IMR-90 (cell line): ENCODE measurements around the gene LGALS9. TPM values are rescaled to one million over a fixed set of nuclear protein-coding genes. Genes with fewer than 3 reads are reported as not detected.

ENCODE experiments used
- ATAC-seq: fragments of 200-7000 bp; cut with Tn5 transposase; 2 replicates; pipeline ENCODE4 v1.9.1; 2020; ENCODE audit warnings: low read depth, mild to moderate bottlenecking, moderate library complexity
- BruUV-seq: library from RNA; stranded (reverse); fragments of 400-500 nt; replicated peaks from 2 replicates; lab custom pipeline; 2021; lab: Mats Ljungman, UMichigan
- CTCF ChIA-PET: fragments of 300-600 bp; formaldehyde crosslinking; extraction: SDS; loops from one replicate; lab custom pipeline; 2021; ENCODE audit warnings: antibody characterized with exemption; lab: Yijun Ruan, JAX
- POLR2A ChIA-PET: fragments of 300-600 bp; sonication (Branson Sonifier 250); formaldehyde crosslinking; loops from one replicate; lab custom pipeline; 2022; ENCODE audit warnings: antibody characterized with exemption; ENCODE audit not compliant: unreplicated experiment; lab: Charles Lee
- DNase-seq: peaks from one replicate; pipeline ENCODE4 v3.0.0; 2013
- H2AFZ ChIP-seq: replicated peaks from 2 replicates; pipeline ENCODE3; 2013; ENCODE audit warnings: low read length, mild to moderate bottlenecking; ENCODE audit not compliant: poor library complexity
- H2AK5ac ChIP-seq: 2 replicates; pipeline ENCODE4 v1.6.1; 2013; ENCODE audit warnings: low read depth, low read length, inconsistent platforms
- H2AK9ac ChIP-seq: replicated peaks from 2 replicates; pipeline ENCODE3; 2013; ENCODE audit warnings: mild to moderate bottlenecking, low read depth, low read length, moderate library complexity; ENCODE audit not compliant: poor library complexity
- H2BK120ac ChIP-seq: 2 replicates; pipeline ENCODE4 v1.6.1; 2013; ENCODE audit warnings: low read depth, low read length, inconsistent platforms
- H2BK15ac ChIP-seq: 3 replicates; pipeline ENCODE4 v1.6.1; 2013; ENCODE audit warnings: low read depth, low read length, inconsistent platforms
- H2BK20ac ChIP-seq: 2 replicates; pipeline ENCODE4 v1.6.1; 2013; ENCODE audit warnings: low read depth, mild to moderate bottlenecking, inconsistent platforms, low read length, moderate library complexity
- H2BK5ac ChIP-seq: 2 replicates; pipeline ENCODE4 v1.6.1; 2013; ENCODE audit warnings: mild to moderate bottlenecking, low read depth, low read length, inconsistent platforms; ENCODE audit not compliant: poor library complexity, severe bottlenecking
- H3K14ac ChIP-seq: replicated peaks from 2 replicates; pipeline ENCODE4 v1.6.1; 2013; ENCODE audit warnings: low read depth, low read length, inconsistent platforms
- H3K18ac ChIP-seq: 2 replicates; pipeline ENCODE4 v1.6.1; 2013; ENCODE audit warnings: low read depth, low read length, control low read depth
- H3K23ac ChIP-seq: 2 replicates; pipeline ENCODE4 v1.6.1; 2013; ENCODE audit warnings: low read depth, low read length, inconsistent platforms
- H3K27ac ChIP-seq: 2 replicates; pipeline ENCODE4 v1.5.1; 2013; ENCODE audit warnings: mild to moderate bottlenecking, control low read depth, low read length; ENCODE audit not compliant: insufficient read depth
- H3K27me3 ChIP-seq: 2 replicates; pipeline ENCODE4 v1.6.1; 2013; ENCODE audit warnings: low read length; ENCODE audit not compliant: control insufficient read depth, insufficient read depth
- H3K36me3 ChIP-seq: 2 replicates; pipeline ENCODE4 v1.6.1; 2013; ENCODE audit warnings: low read length, mixed read lengths; ENCODE audit not compliant: control insufficient read depth, insufficient read depth
- H3K4ac ChIP-seq: 2 replicates; pipeline ENCODE4 v1.6.1; 2013; ENCODE audit warnings: low read depth, low read length, inconsistent platforms
- H3K4me1 ChIP-seq: 2 replicates; pipeline ENCODE4 v1.6.1; 2013; ENCODE audit warnings: low read length, mixed read lengths; ENCODE audit not compliant: control insufficient read depth, insufficient read depth
- H3K4me2 ChIP-seq: 2 replicates; pipeline ENCODE4 v1.6.1; 2013; ENCODE audit warnings: low read depth, mild to moderate bottlenecking, control low read depth, low read length, moderate library complexity
- H3K4me3 ChIP-seq: 2 replicates; pipeline ENCODE4 v1.5.1; 2013; ENCODE audit warnings: low read depth, mild to moderate bottlenecking, control low read depth, low read length, moderate library complexity; ENCODE audit not compliant: insufficient read depth
- H3K56ac ChIP-seq: 2 replicates; pipeline ENCODE4 v1.6.1; 2013; ENCODE audit warnings: low read length, inconsistent platforms; ENCODE audit not compliant: insufficient read depth; ENCODE audit errors: extremely low read depth
- H3K79me1 ChIP-seq, 2 experiments: 2 replicates each; pipeline ENCODE4 v1.6.1; 2013; ENCODE audit warnings: low read length in 2 of 2, inconsistent platforms in 1 of 2, low read depth in 1 of 2
- H3K9ac ChIP-seq: 2 replicates; pipeline ENCODE4 v1.6.1; 2013; ENCODE audit warnings: low read depth, low read length, control low read depth
- H3K9me1 ChIP-seq: 2 replicates; pipeline ENCODE4 v1.6.1; 2013; ENCODE audit warnings: low read length, inconsistent platforms; ENCODE audit not compliant: insufficient read depth
- H3K9me3 ChIP-seq: 2 replicates; pipeline ENCODE4 v1.6.1; 2013; ENCODE audit warnings: low read length; ENCODE audit not compliant: control insufficient read depth, insufficient read depth
- H4K20me1 ChIP-seq: 2 replicates; pipeline ENCODE4 v1.6.1; 2013; ENCODE audit warnings: low read length, inconsistent platforms; ENCODE audit not compliant: insufficient read depth
- H4K5ac ChIP-seq: 2 replicates; pipeline ENCODE4 v1.6.1; 2013; ENCODE audit warnings: mild to moderate bottlenecking, low read depth, low read length, control low read depth
- H4K8ac ChIP-seq, 2 experiments: 2 replicates each; pipeline ENCODE4 v1.6.1; 2013; ENCODE audit warnings: low read depth in 2 of 2, low read length in 2 of 2, control low read depth in 1 of 2, inconsistent platforms in 1 of 2
- H4K91ac ChIP-seq: 2 replicates; pipeline ENCODE4 v1.6.1; 2013; ENCODE audit warnings: low read depth, low read length, inconsistent platforms; ENCODE audit not compliant: insufficient read depth
- CEBPB ChIP-seq: IDR thresholded peaks from 2 replicates; pipeline ENCODE4 v1.6.1; 2012; ENCODE audit warnings: low read depth, low read length, improper control_type of control experiment
- CHD1 ChIP-seq: IDR thresholded peaks from 2 replicates; pipeline ENCODE4 v1.6.1; 2012; ENCODE audit warnings: low read depth, low read length, improper control_type of control experiment
- FOS ChIP-seq: fragments of 150-350 bp; IDR thresholded peaks from 2 replicates; pipeline ENCODE4 v1.6.1; 2016; ENCODE audit warnings: low read depth, low read length
- MXI1 ChIP-seq: IDR thresholded peaks from 2 replicates; pipeline ENCODE4 v1.6.1; 2012; ENCODE audit warnings: low read depth, mild to moderate bottlenecking, low read length, moderate library complexity, borderline replicate concordance
- NFE2L2 ChIP-seq: fragments of 150-350 bp; IDR thresholded peaks from 2 replicates; pipeline ENCODE4 v1.6.1; 2016; ENCODE audit warnings: low read depth, mild to moderate bottlenecking, low read length
- RAD21 ChIP-seq: IDR thresholded peaks from 2 replicates; pipeline ENCODE4 v1.6.1; 2012; ENCODE audit warnings: low read length, improper control_type of control experiment
- RCOR1 ChIP-seq: IDR thresholded peaks from 2 replicates; pipeline ENCODE4 v1.6.1; 2012; ENCODE audit warnings: mild to moderate bottlenecking, low read length, improper control_type of control experiment; ENCODE audit not compliant: insufficient replicate concordance
- RFX5 ChIP-seq: IDR thresholded peaks from 2 replicates; pipeline ENCODE4 v1.8.0; 2012; ENCODE audit warnings: low read depth, mild to moderate bottlenecking, low read length, moderate library complexity
- SMC3 ChIP-seq: fragments of 150-350 bp; IDR thresholded peaks from 2 replicates; pipeline ENCODE4 v1.6.1; 2016; ENCODE audit warnings: low read depth, mild to moderate bottlenecking, antibody characterized with exemption, low read length, moderate library complexity
- WGBS, 2 experiments: methylation state at CpG; one replicate each; pipeline versions ENCODE4 v1.1.5 to v1.1.7; 2013; ENCODE audit warnings: missing lambda C conversion rate in 2 of 2; ENCODE audit not compliant: insufficient read length in 1 of 2; ENCODE audit errors: extremely low coverage in 2 of 2; 5-methylcytosine and 5-hydroxymethylcytosine counted together
- dilution Hi-C: fragments of 300-500 bp; cut with HindIII; formaldehyde crosslinking; loops from one replicate; pipeline ENCODE4 v1.14.3; 2018; ENCODE audit warnings: low sequenced_read_pairs; ENCODE audit not compliant: unreplicated experiment
- in situ Hi-C: fragments of 300-500 bp; cut with MboI; formaldehyde crosslinking; loops from 3 replicates; pipeline ENCODE4 v1.14.3; 2019; ENCODE audit warnings: low sequenced_read_pairs, inconsistent platforms, mixed read lengths
- intact Hi-C: fragments of 100-400 bp; cut with micrococcal nuclease; formaldehyde crosslinking; loops from 2 replicates; pipeline ENCODE4 v1.10.0; 2022
- polyA plus RNA-seq, 3 experiments: library from polyadenylated mRNA; depleted of rRNA; stranded (reverse); fragments of >200 nt; gene quantifications; 2 replicates each; pipeline ENCODE4 v1.2.3, GENCODE V29; 2012; ENCODE audit warnings: low replicate concordance in 1 of 3
- total RNA-seq: library from RNA; depleted of rRNA; stranded (reverse); fragments of >200 nt; gene quantifications from 2 replicates; pipeline ENCODE4 v1.2.3, GENCODE V29; 2012
- TF ChIP-seq, protein P1 (sequence below): conservative IDR thresholded peaks from 2 replicates; pipeline ENCODE4 v1.5.1; 2012; ENCODE audit warnings: mild to moderate bottlenecking, low read depth, low read length, improper control_type of control experiment

Gene LGALS9
- total and polyA plus RNA-seq, 2 of the 4 experiments (the other 2 are of a cell fraction), result 0.54 to 2.5 TPM

- Histone ChIP-seq H2BK120ac (no peak overlapping the region), H3K23ac (no peak overlapping the region), H2BK20ac (no peak overlapping the region), H3K9me1 (no peaks in the 10 kb centered on the region), H2AK5ac (no peak overlapping the region), H3K36me3 (no peaks in the 10 kb centered on the region), H3K4me1 (no peaks in the 10 kb centered on the region), H3K4ac (no peak overlapping the region), H2AK9ac (no peak overlapping the region), H2BK5ac (no peak overlapping the region), H3K9ac (no peak overlapping the region), H2AFZ (no peak overlapping the region), H3K14ac (no peak overlapping the region), H3K27me3 (peaks cover 9% of the 10 kb centered on the region), H4K20me1 (no peaks in the 10 kb centered on the region), H4K5ac (no peak overlapping the region), H3K27ac (no peak overlapping the region), H3K9me3 (no peaks in the 10 kb centered on the region), H3K4me3 (no peak overlapping the region), H3K4me2 (no peak overlapping the region), H3K79me1 (no peaks in the 10 kb centered on the region), H3K56ac (no peak overlapping the region), H4K8ac (no peak overlapping the region), H2BK15ac (no peak overlapping the region), H4K91ac (no peak overlapping the region), H3K18ac (no peak overlapping the region)
- no peak for ATAC-seq
- WGBS, 2 experiments, result 80% methylated on average over 3 of the region's 7 CpGs; no CpG with 5 or more reads in 1 of the 2 experiments
- TF ChIP-seq RCOR1 (no peak), MXI1 (no peak), RAD21 (no peak), FOS (no peak), CHD1 (no peak), NFE2L2 (no peak), SMC3 (no peak), CEBPB (no peak), RFX5 (no peak)
- TF ChIP-seq, protein P1, sequence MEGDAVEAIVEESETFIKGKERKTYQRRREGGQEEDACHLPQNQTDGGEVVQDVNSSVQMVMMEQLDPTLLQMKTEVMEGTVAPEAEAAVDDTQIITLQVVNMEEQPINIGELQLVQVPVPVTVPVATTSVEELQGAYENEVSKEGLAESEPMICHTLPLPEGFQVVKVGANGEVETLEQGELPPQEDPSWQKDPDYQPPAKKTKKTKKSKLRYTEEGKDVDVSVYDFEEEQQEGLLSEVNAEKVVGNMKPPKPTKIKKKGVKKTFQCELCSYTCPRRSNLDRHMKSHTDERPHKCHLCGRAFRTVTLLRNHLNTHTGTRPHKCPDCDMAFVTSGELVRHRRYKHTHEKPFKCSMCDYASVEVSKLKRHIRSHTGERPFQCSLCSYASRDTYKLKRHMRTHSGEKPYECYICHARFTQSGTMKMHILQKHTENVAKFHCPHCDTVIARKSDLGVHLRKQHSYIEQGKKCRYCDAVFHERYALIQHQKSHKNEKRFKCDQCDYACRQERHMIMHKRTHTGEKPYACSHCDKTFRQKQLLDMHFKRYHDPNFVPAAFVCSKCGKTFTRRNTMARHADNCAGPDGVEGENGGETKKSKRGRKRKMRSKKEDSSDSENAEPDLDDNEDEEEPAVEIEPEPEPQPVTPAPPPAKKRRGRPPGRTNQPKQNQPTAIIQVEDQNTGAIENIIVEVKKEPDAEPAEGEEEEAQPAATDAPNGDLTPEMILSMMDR, result no peak
- ChIA-PET POLR2A (no interaction called here), CTCF (no interaction called here)
- dilution Hi-C loops (no loop called here), intact Hi-C loops (no loop called here), in situ Hi-C loops (no loop called here)
- no peak for DNase-seq
- no TSS peak for BruUV-seq
Observed at GRCh38 chr17:27669136-27669535, 38.1 kb downstream of the LGALS9 start.
